Fibroblast of lung (primary cell): ENCODE measurements around the gene BBOF1.

Source experiments
- CTCF ChIP-seq, 2 donors: IDR thresholded peaks in 1 of 2; conservative IDR thresholded peaks in 1 of 2; 1 replicate in 1 of 2; 2 replicates in 1 of 2; pipeline ENCODE4 v1.5.1; 2011 to 2012; ENCODE audit warnings: low read length in 2 of 2, control low read depth in 1 of 2, inconsistent platforms in 1 of 2, low read depth in 1 of 2, mild to moderate bottlenecking in 1 of 2
- EZH2 ChIP-seq: IDR thresholded peaks from 2 replicates; pipeline ENCODE4 v1.5.1; 2012; ENCODE audit warnings: low read length, control low read depth, mild to moderate bottlenecking; ENCODE audit errors: missing control alignments

GRCh38 chr14:74034572-74034971 is 15.4 kb downstream of the BBOF1 start:
- TF ChIP-seq CTCF (conservative IDR thresholded peaks at IDR 0.05 in 1 of 2, IDR thresholded peaks at IDR 0.05 in 1 of 2; ENCODE audit: low read depth in 1 of 2, low read length in 2 of 2), result no peak
- no peak for TF ChIP-seq EZH2
